NOMO-1 (cell line): Measurements from ENCODE around the gene NUP188.

Experiments
- DNase-seq, 2 experiments: peaks; one replicate each; lab custom pipeline; 2025; ENCODE audit not compliant: unreplicated experiment in 2 of 2; lab: John Stamatoyannopoulos, UW

Gene NUP188

GRCh38 chr9:128916204-128916603 lies 31.3 kb upstream of the NUP188 start:
- DNase-seq: no peak

- DNase-seq: no peak
Observed at GRCh38 chr9:128916745-128917144, 30.8 kb upstream of the NUP188 start.

DNA sequence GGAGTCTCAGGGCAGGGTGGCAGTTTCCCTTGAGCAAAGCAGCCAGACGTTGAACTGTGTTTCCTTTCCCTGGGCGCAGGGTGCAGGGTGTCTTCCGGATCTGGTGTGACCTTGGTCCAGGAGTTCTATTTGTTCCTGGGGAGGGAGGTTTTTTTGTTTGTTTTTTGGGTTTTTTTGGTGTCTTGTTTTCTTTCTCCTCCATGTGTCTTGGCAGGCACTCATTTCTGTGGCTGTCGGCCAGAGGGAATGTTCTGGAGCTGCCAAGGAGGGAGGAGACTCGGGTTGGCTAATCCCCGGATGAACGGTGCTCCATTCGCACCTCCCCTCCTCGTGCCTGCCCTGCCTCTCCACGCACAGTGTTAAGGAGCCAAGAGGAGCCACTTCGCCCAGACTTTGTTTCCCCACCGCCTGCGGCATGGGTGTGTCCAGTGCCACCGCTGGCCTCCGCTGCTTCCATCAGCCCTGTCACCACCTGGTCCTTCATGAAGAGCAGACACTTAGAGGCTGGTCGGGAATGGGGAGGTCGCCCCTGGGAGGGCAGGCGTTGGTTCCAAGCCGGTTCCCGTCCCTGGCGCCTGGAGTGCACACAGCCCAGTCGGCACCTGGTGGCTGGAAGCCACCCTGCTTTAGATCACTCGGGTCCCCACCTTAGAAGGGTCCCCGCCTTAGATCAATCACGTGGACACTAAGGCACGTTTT lies 30.2 kb upstream of the NUP188 start:
- no peak for DNase-seq

DNA sequence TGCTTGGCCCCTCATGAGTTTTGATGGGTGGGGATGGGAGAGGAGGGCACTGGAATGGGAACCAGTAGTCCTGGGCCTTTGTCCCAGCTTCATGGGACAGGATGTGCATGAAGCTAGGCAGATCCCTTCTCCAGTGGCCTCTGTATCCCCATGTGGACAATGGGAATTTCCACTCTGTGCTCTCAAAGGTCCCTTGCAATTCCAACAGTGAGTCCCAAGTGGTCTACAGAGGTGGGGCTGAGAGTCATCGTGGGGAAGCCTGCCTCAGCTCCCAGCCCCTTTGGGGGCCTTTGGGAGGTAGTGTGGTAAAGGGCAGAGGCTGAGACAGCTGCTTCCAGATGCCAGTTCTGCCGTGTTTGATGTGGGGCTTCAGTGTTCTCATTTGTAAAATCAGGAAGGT lies 28.6 kb upstream of the NUP188 start:
- no peak for DNase-seq

DNA sequence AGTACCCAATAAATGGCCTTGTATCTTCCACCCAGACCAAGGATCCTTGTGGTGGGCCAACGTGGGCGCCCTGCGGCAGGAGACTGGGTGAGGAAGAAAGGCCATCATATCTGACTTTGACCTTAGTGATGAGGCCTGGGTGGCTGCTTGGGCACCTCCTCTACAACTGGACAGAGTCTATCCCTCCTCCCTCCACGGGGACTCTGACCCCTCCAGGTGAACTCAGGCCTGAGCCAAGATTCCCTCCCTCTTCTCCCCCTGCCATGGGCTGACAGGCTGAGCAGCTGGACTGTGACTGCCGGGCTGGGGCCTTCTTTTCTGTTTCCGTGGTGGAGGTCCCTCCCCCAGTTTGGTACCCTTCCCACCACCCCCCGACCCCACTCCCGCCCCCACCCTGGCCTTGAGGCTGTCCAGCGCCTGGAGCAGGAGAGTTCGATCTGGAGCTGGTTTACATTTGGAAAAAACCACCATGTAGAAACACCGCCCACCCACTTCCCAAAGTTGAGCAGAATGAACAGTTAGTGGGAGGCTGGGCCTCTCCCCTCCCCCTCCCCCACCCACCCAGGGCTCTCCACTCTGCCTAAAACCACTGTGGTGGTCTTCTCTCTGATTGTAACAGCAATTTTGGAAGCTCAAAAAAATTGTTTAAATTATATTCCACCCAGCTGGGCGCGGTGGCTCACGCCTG lies 28.0 kb upstream of the NUP188 start:
- DNase-seq: no peak

DNA sequence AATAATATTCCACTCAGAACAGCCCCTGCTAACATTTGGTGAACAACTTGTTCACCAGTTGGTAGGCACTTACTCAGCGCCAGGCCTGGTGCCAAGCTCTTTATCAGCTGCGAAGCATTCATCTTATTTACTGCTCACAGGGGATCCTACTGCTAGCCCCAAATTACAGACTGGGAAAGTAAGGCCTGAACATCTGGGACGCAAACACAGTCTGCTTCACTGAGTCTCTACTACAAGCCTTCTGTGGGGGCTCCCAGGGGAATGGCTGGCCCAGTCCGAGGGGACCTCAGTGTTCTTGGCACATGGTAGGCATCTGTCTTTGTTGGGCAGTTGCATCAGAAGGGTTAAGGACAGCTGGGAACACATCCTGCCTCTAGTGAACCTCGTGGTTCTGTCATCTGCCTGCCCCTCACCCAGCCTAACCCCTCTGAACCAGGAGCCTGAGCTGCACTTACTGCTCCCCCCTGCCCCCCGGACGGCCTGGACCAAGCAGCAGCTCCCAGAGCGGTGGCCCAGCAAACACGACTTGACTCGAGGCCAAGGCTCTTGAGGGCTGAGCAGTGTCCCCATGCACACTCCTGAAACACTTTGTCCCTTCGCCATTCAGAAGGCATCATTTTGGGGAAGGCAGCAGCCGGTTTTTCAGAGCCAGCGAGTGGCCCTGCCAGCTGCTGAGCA lies 27.0 kb upstream of the NUP188 start, which contains the start of gene PHYHD1:
Gene PHYHD1, plus strand, starts transcription at position 602 of the 678 bp plus-strand sequence. CDS start 1,342 bp downstream, outside the sequence.
- DNase-seq: no peak

GRCh38 chr9:128921881-128922763 lies 25.4 kb upstream of the NUP188 start:
- DNase-seq: no peak

DNA sequence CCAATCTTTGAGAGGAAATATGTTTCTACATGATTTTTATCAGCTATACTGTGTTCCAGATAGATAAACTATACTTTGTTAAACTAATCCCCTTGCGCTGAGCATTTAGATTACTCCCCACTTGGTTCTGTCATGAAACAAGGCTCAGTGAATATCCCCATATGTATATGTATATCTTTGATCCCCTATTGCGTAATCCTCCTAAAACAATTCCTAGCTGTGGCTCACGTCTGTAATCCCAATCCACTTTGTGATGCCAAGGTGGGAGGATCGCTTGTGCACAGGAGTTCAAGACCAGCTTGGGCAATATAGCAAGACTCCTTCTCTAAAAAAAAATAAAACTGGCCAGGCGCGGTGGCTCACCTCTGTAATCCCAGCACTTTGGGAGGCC lies 24.0 kb upstream of the NUP188 start:
- no peak for DNase-seq

DNA sequence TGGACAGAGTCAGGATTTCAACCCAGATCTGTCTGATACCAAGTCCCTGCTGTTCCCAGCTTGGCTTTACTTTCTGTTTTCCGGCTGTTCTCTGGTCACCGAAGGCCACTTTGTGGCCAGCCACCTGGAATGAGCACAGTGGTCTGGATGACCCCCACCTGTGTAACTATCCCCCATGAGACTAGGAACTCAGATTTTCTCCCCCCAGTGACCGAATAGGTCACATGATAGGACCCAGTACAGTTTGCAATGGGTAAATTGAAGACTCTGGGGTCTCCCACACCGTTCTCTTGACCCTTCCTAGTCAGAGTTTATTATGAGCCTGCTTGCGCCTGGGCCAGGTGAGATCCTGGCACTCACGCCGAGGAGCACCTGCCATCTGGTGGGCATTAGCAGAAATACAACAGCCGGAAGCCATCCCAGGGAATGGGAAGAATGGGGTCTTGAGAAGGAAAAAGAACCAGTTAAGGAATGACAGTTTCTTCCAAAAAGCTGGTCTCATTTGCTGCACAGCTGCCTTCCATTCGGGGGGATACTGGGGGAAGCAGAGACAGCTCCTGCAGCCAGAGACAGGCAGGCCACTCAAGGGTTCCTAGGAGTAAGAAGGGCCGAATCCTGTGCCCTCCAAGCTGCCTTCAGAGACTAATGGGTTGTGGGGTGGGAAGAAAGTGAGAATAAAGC lies 19.6 kb upstream of the NUP188 start:
- no peak for DNase-seq

- DNase-seq: no peak
Observed at GRCh38 chr9:128928624-128929023, 18.9 kb upstream of the NUP188 start.

DNA sequence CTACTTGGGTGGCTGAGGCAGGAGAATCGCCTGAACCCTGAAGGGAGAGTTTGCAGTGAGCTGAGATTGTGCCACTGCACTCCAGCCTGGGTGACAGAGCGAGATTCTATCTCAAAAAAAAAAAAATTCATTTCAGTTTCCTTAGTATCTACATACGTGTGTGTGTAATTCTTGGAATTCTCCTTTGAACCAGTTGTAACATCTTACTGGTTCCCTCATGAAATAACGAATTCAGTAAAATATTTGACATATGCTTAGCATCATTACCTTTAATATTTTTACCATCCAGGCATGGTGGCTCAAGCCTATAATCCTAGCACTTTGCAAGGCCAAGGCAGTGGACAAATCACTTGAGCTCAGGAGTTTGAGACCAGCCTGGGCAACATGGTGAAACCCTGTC lies 17.9 kb upstream of the NUP188 start:
- no peak for DNase-seq

- no peak for DNase-seq
Observed at GRCh38 chr9:128933731-128934130, 13.8 kb upstream of the NUP188 start.

DNA sequence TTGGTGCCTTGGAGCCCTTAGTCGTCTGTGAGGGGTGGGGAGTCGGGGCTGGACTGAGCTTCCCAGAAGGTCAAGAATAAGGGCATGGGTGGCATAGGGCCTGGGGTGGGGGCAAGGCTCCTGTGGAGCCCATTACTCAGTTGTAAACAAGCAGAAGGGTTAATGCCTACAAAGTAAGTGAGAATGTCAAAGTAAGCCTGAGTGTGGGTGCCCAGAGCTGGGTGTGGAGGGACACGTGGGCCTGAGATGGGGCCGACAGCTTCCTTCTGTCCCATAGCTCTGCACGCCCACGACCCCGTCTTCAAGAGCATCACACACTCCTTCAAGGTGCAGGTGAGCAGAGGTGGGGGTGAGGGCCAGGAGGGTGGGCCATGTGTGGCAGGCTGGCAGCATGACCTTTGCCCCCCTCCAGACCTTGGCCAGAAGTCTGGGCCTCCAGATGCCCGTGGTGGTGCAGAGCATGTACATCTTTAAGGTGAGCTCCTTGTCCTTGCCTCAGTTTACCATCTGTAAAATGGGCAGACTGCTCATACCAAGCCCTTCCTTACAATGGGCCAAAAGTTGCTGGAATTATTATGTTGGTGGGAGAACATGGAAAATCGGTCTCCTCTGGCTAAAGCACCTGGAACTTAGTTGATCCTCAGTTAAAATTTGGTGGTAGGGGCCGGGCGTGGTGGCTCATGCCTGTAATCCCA lies 11.2 kb upstream of the NUP188 start:
- no peak for DNase-seq

DNA sequence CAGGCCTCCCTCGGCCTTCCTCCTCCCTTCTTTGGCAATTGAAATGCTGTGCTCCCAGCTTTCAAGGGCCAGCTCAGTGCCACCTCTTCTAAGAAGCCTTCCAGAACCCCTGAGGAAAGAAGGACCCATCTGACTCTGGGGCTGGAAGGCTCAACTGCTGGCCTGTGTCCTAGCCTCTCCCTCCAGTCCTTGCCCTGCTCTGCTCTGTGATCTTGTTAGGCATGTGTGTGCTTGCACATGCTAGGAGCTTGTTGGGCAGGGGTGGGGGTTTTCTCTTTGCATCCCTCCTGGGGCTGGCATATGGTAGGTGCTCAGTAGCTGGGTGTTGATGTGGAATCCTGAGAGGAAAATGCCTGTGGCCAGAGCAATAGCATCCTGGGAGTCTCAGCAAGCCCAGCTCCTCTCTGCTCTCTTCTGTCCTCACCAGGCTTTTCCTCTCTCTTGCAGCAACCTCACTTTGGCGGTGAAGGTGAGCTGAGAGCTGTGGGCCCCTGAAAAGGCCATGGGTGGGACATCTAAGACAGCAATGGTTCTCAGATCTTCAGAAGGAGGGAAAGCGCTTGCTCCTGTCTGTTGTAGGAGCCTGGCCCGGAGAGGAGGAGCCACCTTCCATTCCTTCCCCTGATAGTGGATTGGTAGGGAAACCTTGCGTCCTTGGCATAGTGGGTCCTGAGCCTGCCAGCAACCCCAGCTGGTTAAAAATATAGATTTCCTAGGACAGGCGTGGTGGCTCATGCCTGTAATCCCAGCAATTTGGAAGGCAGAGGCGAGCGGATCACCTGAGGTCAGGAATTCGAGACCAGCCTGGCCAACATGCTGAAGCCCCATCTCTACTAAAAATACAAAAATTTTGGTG lies 10.0 kb upstream of the NUP188 start:
- DNase-seq: no peak

DNA sequence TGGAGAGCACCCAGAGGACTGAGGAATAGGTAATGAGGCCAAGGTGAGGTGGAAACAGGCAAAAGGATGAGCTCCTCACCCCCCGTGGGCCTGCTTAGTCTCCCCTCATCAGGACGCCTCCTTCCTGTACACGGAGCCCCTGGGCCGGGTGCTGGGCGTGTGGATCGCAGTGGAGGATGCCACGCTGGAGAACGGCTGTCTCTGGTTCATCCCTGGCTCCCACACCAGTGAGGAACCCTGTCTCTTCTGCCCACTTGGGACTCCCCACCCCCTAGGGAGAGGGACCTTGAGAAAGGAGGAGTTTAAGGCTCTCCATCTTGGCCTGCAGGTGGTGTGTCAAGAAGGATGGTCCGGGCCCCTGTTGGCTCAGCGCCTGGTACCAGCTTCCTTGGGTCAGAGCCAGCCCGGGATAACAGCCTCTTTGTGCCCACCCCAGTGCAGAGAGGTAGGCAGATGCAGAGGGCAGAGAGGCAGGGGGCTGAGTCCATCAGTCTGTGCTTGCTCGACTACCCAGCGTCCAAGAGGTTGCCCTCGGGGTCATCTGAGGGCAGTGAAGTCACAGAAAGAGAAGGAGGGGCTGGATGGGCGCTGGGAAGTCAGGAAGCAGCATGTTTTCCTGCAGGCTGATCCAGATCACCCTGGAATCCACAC lies 7.1 kb upstream of the NUP188 start:
- no peak for DNase-seq

- DNase-seq: no peak
Observed at GRCh38 chr9:128940946-128941755, 6.3 kb upstream of the NUP188 start.

DNA sequence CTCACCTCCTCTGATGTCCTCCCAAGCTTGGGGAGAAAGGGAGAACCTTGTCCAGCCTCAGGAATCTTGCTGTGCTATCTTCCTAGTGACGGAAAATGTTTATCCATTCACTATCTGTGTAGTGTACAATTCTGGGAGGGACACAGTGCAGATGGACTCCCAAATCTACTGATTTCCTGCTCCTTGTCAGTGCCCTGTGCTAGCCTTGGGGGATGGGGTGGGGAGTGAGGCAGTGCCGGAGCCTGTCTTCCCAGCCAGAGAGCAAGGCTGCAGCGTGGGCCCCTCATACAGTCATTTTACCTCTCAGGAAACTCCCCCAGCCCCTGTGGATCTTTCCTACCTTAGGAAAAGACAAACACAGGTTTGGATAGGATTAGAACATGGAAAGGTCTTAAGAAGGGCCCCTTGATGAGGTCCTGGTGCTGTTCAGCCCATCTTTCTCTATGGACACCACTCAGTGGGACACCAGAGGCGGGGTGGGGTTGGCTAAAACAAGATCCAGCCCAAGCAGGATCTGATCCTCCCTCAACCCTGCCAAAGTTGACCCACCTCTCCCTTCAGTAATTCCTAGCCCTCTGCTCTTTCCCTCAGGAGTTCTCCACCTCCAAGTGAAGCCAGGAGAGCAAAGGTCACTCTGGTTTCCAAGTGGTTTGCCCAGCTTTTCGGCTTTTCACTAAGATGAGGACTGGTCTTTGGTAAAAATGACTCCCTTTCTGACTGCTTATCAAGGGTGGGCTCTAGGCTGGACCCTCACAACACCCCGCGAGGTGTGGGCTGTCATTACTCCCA lies 3.5 kb upstream of the NUP188 start:
- no peak for DNase-seq
